HEK293T (cell line): ENCODE results near the gene TOP3A.

Experiments
- FOXK2 ChIP-seq: fragments of 450-650 bp; IDR thresholded peaks from 2 replicates; pipeline ENCODE4 v1.6.1; 2016; ENCODE audit warnings: mild to moderate bottlenecking
- FOXM1 ChIP-seq: fragments of 450-650 bp; IDR thresholded peaks from 2 replicates; pipeline ENCODE4 v1.6.1; 2017; ENCODE audit warnings: mild to moderate bottlenecking, borderline replicate concordance
- LEF1 ChIP-seq: fragments of 450-650 bp; IDR thresholded peaks from 2 replicates; pipeline ENCODE4 v1.6.1; 2017; ENCODE audit warnings: mild to moderate bottlenecking, borderline replicate concordance

DNA sequence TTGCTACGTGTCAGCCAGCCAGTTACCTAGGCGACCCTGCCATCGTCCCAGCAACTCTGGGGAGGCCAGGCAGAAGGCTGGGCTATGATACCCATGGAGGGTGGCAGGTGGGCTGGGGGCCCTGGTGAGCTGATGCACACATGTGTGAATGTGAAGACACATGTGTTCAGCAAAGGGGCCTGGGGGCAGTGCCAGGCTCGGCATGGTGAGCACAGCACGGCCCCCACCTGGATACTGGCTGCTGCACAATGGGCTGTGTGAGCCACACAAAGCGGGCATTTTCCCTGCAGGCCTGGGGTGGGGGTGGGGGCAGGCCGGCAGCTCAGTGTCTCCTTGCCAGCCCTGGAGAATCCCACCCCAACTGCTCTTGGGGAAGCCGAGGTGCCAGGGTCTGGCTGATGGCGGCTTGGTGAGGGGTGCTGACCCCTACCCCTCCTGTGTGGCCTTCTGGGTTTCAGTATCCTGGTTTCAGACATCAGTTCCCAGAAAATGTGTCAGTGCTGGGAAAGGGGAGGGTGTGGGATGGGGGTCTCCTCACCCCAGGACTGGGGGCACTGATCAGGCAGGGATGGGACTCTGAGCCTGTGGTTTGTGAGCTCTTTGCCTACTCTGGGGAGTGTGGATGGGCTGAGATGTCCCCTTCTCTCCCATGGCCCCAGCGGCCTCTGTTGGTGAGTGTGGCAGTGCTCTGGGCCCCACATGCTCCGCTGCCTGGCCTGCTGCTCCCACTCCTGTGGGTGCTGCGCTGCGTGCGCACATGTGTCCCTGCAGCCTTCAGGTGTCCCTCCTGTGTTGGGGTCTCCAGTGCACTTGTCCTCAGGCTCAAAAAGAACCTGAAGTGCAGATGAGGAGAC is 84.3 kb downstream of the TOP3A start:
- no peak for TF ChIP-seq FOXK2
- TF ChIP-seq FOXM1, result no peak
- TF ChIP-seq LEF1, result no peak
